GM12892 (cell line): ENCODE measurements around the gene SOX6.

Experiments used
- POLR2A ChIP-seq: IDR thresholded peaks from 2 replicates; pipeline ENCODE4 v1.6.1; 2011; ENCODE audit warnings: low read depth, low read length, control low read depth
- POLR2AphosphoS5 ChIP-seq: IDR thresholded peaks from 2 replicates; pipeline ENCODE4 v1.6.1; 2011; ENCODE audit warnings: low read depth, low read length, control low read depth
- TAF1 ChIP-seq: IDR thresholded peaks from 2 replicates; pipeline ENCODE4 v1.6.1; 2011; ENCODE audit warnings: low read depth, mild to moderate bottlenecking, control low read depth, low read length, borderline replicate concordance

GRCh38 chr11:15933886-15934625, 422.3 kb downstream of the SOX6 start:
- no peak for TF ChIP-seq POLR2A
- no peak for TF ChIP-seq POLR2AphosphoS5
- TF ChIP-seq TAF1: no peak
